OCI-LY7 (cell line): ENCODE results near the gene GAMT.

Source experiments
- CTCF ChIP-seq: fragments of 200-600 bp; sonication (generic); conservative IDR thresholded peaks from 2 replicates; pipeline ENCODE4 v1.5.1; 2014; ENCODE audit warnings: mild to moderate bottlenecking, antibody characterized with exemption, low read length, moderate library complexity, mixed read lengths
- EZH2phosphoT487 ChIP-seq: fragments of 200-600 bp; sonication (generic); IDR thresholded peaks from 2 replicates; pipeline ENCODE4 v1.6.1; 2018; ENCODE audit warnings: low read depth, borderline replicate concordance, mild to moderate bottlenecking, mixed run types, antibody characterized with exemption, low read length, moderate library complexity, mixed read lengths

- TF ChIP-seq EZH2phosphoT487 (no peak), CTCF (no peak)
These were observed 48.2 kb downstream of the GAMT start for GRCh38 chr19:1353144-1353543.
